ENCODE data around the gene PLEKHJ1. TPM values are rescaled to one million over a fixed set of nuclear protein-coding genes. Genes with fewer than 3 reads are reported as not detected.
A peak's percentile ranks its signal among the peaks of the same experiment; 100 is the strongest.

Gene PLEKHJ1
- total and polyA plus RNA-seq, 9 of the 15 experiments (the other 6 are each of a cell fraction or from before 2014, with no cell fraction given): 1.5 to 188 (median 63.9) TPM

- TF ChIP-seq, protein P1, sequence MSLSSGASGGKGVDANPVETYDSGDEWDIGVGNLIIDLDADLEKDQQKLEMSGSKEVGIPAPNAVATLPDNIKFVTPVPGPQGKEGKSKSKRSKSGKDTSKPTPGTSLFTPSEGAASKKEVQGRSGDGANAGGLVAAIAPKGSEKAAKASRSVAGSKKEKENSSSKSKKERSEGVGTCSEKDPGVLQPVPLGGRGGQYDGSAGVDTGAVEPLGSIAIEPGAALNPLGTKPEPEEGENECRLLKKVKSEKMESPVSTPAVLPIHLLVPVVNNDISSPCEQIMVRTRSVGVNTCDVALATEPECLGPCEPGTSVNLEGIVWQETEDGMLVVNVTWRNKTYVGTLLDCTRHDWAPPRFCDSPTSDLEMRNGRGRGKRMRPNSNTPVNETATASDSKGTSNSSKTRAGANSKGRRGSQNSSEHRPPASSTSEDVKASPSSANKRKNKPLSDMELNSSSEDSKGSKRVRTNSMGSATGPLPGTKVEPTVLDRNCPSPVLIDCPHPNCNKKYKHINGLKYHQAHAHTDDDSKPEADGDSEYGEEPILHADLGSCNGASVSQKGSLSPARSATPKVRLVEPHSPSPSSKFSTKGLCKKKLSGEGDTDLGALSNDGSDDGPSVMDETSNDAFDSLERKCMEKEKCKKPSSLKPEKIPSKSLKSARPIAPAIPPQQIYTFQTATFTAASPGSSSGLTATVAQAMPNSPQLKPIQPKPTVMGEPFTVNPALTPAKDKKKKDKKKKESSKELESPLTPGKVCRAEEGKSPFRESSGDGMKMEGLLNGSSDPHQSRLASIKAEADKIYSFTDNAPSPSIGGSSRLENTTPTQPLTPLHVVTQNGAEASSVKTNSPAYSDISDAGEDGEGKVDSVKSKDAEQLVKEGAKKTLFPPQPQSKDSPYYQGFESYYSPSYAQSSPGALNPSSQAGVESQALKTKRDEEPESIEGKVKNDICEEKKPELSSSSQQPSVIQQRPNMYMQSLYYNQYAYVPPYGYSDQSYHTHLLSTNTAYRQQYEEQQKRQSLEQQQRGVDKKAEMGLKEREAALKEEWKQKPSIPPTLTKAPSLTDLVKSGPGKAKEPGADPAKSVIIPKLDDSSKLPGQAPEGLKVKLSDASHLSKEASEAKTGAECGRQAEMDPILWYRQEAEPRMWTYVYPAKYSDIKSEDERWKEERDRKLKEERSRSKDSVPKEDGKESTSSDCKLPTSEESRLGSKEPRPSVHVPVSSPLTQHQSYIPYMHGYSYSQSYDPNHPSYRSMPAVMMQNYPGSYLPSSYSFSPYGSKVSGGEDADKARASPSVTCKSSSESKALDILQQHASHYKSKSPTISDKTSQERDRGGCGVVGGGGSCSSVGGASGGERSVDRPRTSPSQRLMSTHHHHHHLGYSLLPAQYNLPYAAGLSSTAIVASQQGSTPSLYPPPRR (CRISPR knock-in tag; IDR thresholded peaks at IDR 0.05; ENCODE audit: borderline replicate concordance): no peak; the same call in 1 of the 2 replicates
- TF ChIP-seq RNF2 (IDR thresholded peaks at IDR 0.05) (peak; percentile 57; the same call in 1 of the 2 replicates), PML (IDR thresholded peaks at IDR 0.05; ENCODE audit: low read length) (peak; percentile 94), ZBTB11 (CRISPR knock-in tag; IDR thresholded peaks at IDR 0.05) (peak in 1 of 3 experiments; percentile 83; a peak in 2 of 6 replicates), MCM5 (IDR thresholded peaks at IDR 0.05; ENCODE audit: low read depth) (no peak), JUN (IDR thresholded peaks at IDR 0.05; ENCODE audit: borderline replicate concordance, low read depth, low read length) (no peak), JUN (CRISPR knock-in tag; IDR thresholded peaks at IDR 0.05; ENCODE audit: borderline replicate concordance) (no peak), NFIC (IDR thresholded peaks at IDR 0.05) (peak; percentile 62), ZNF3 (CRISPR knock-in tag; IDR thresholded peaks at IDR 0.05) (no peak), NR2C1 (IDR thresholded peaks at IDR 0.05) (no peak), NR2C1 (tag; IDR thresholded peaks at IDR 0.05) (no peak), ZNF282 (CRISPR knock-in tag; IDR thresholded peaks at IDR 0.05) (0 out of 2 replicates have a peak, but pooled peaks have one; percentile 66), ZNF75A (CRISPR knock-in tag; IDR thresholded peaks at IDR 0.05) (no peak), RAD21 (CRISPR knock-in tag; conservative IDR thresholded peaks at IDR 0.05 in 1 of 2, IDR thresholded peaks at IDR 0.05 in 1 of 2) (peak in 1 of 2 experiments; percentile 15; a peak in 1 of 4 replicates), EGR1 (conservative IDR thresholded peaks at IDR 0.05) (no peak; the same call in 1 of the 2 replicates), ZNF224 (CRISPR knock-in tag; IDR thresholded peaks at IDR 0.05) (no peak), TFAM (CRISPR knock-in tag; conservative IDR thresholded peaks at IDR 0.05) (no peak)
- TF ChIP-seq, protein P2, sequence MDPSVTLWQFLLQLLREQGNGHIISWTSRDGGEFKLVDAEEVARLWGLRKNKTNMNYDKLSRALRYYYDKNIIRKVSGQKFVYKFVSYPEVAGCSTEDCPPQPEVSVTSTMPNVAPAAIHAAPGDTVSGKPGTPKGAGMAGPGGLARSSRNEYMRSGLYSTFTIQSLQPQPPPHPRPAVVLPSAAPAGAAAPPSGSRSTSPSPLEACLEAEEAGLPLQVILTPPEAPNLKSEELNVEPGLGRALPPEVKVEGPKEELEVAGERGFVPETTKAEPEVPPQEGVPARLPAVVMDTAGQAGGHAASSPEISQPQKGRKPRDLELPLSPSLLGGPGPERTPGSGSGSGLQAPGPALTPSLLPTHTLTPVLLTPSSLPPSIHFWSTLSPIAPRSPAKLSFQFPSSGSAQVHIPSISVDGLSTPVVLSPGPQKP (CRISPR knock-in tag; IDR thresholded peaks at IDR 0.05): no peak
Observed at GRCh38 chr19:2269244-2270156, 33.4 kb upstream of the PLEKHJ1 start (continued).

Measured in K562 (cell line).